A549 (cell line): ENCODE measurements around the gene CYP4V2. TPM values are rescaled to one million over a fixed set of nuclear protein-coding genes. Genes with fewer than 3 reads are reported as not detected.

Experiments used
- ATAC-seq, 2 experiments: fragments of 200-7000 bp in 1 of 2; fragments of >200 bp in 1 of 2; cut with Nextera tagmentation in 1 of 2; cut with Tn5 transposase in 1 of 2; 3 replicates each; pipeline versions ENCODE4 v1.8.0 to v1.9.1; 2018 to 2020; ENCODE audit warnings: mild to moderate bottlenecking in 1 of 2, moderate library complexity in 1 of 2
- CTCF ChIA-PET: fragments of 300-600 bp; sonication (Branson Sonifier 250); formaldehyde crosslinking; extraction: SDS; loops from one replicate; lab custom pipeline; 2021; ENCODE audit warnings: antibody characterized with exemption, inconsistent platforms; lab: Yijun Ruan, JAX
- POLR2A ChIA-PET: fragments of 350-600 bp; formaldehyde crosslinking; extraction: SDS; loops from one replicate; lab custom pipeline; 2021; ENCODE audit warnings: antibody characterized with exemption, inconsistent platforms; lab: Yijun Ruan, JAX
- DNase-seq, 2 experiments: peaks; one replicate each; pipeline versions ENCODE4 v3.0.0 to v3.0.0-alpha.2; 2011 to 2016; ENCODE audit warnings: low read depth in 1 of 2, low spot score in 1 of 2
- FAIRE-seq: peaks from 2 replicates; lab custom pipeline; 2011; peaks lifted over from hg19 to GRCh38; lab: Jason Lieb, UNC
- H3K27ac ChIP-seq, 2 experiments: fragments of >200 bp; sonication (Bioruptor Twin); formaldehyde crosslinking; 3 replicates each; pipeline ENCODE4 v1.5.1; 2016 to 2017
- H3K4me1 ChIP-seq: fragments of >200 bp; sonication (Bioruptor Twin); formaldehyde crosslinking; 3 replicates; pipeline ENCODE4 v1.6.1; 2016
- H3K4me2 ChIP-seq: fragments of >200 bp; sonication (Bioruptor Twin); formaldehyde crosslinking; 3 replicates; pipeline ENCODE4 v1.6.1; 2016
- H3K4me3 ChIP-seq: fragments of >200 bp; sonication (Bioruptor Twin); formaldehyde crosslinking; 3 replicates; pipeline ENCODE4 v1.5.1; 2016
- H3K9me3 ChIP-seq: fragments of >200 bp; sonication (Bioruptor Twin); formaldehyde crosslinking; 3 replicates; pipeline ENCODE4 v1.6.1; 2016
- BHLHE40 ChIP-seq: IDR thresholded peaks from 2 replicates; pipeline ENCODE4 v1.6.1; 2012; ENCODE audit warnings: low read depth, low read length, inconsistent platforms
- CBX8 ChIP-seq: fragments of 200-600 bp; sonication (generic); IDR thresholded peaks from 2 replicates; pipeline ENCODE4 v1.6.1; 2016
- E2F6 ChIP-seq: IDR thresholded peaks from 2 replicates; pipeline ENCODE4 v1.6.1; 2012; ENCODE audit warnings: low read depth, borderline replicate concordance
- FOSB ChIP-seq: fragments of 250-450 bp; sonication (Bioruptor Pico); IDR thresholded peaks from 2 replicates; pipeline ENCODE4 v1.5.0; 2020; ENCODE audit warnings: mild to moderate bottlenecking, moderate library complexity
- HES2 ChIP-seq: fragments of >200 bp; sonication (Bioruptor Twin); formaldehyde crosslinking; IDR thresholded peaks from 2 replicates; pipeline ENCODE4 v1.6.1; 2016
- HOXA7 ChIP-seq: fragments of 250-450 bp; sonication (Bioruptor Pico); IDR thresholded peaks from 2 replicates; pipeline ENCODE4 v1.5.0; 2020; ENCODE audit warnings: mild to moderate bottlenecking, moderate library complexity
- HOXB13 ChIP-seq: fragments of 250-450 bp; sonication (Bioruptor Pico); IDR thresholded peaks from 2 replicates; pipeline ENCODE4 v1.5.0; 2020; ENCODE audit warnings: low read depth, mild to moderate bottlenecking, moderate library complexity
- HOXB5 ChIP-seq: fragments of 250-450 bp; sonication (Bioruptor Pico); IDR thresholded peaks from 2 replicates; pipeline ENCODE4 v1.5.0; 2020; ENCODE audit warnings: mild to moderate bottlenecking, moderate library complexity
- JUN ChIP-seq, 2 experiments: fragments of >200 bp; sonication (Bioruptor Twin); formaldehyde crosslinking; IDR thresholded peaks; 2 replicates in 1 of 2; 3 replicates in 1 of 2; pipeline ENCODE4 v1.6.1; 2016 to 2017
- MAFK ChIP-seq: fragments of 450-650 bp; IDR thresholded peaks from 2 replicates; pipeline ENCODE4 v1.6.1; 2014; ENCODE audit not compliant: partially characterized antibody
- PHF8 ChIP-seq: fragments of 200-600 bp; sonication (generic); IDR thresholded peaks from 2 replicates; pipeline ENCODE4 v1.6.1; 2016; ENCODE audit warnings: low read depth, mild to moderate bottlenecking, antibody characterized with exemption, moderate library complexity, borderline replicate concordance
- POLR2A ChIP-seq: IDR thresholded peaks from 2 replicates; pipeline ENCODE4 v1.6.1; 2012; ENCODE audit warnings: mild to moderate bottlenecking, low read length
- POLR2AphosphoS2 ChIP-seq: conservative IDR thresholded peaks from 2 replicates; pipeline ENCODE4 v1.6.1; 2012; ENCODE audit warnings: low read length, improper control_type of control experiment, inconsistent platforms
- RARB ChIP-seq: fragments of 250-450 bp; sonication (Bioruptor Pico); IDR thresholded peaks from 2 replicates; pipeline ENCODE4 v1.8.0; 2021; ENCODE audit warnings: mild to moderate bottlenecking, moderate library complexity
- RFX5 ChIP-seq: fragments of 450-650 bp; IDR thresholded peaks from 2 replicates; pipeline ENCODE4 v1.7.1; 2014; ENCODE audit warnings: antibody characterized with exemption, mild to moderate bottlenecking, moderate library complexity
- RNF2 ChIP-seq: fragments of 200-600 bp; sonication (generic); IDR thresholded peaks from 2 replicates; pipeline ENCODE4 v1.6.1; 2016; ENCODE audit warnings: low read depth, mild to moderate bottlenecking, antibody characterized with exemption, moderate library complexity, borderline replicate concordance
- SMC3 ChIP-seq: fragments of >200 bp; sonication (Bioruptor Twin); formaldehyde crosslinking; IDR thresholded peaks from 3 replicates; pipeline ENCODE4 v1.6.1; 2018; ENCODE audit warnings: inconsistent platforms
- TP53 ChIP-seq: fragments of 250-450 bp; sonication (Bioruptor Pico); IDR thresholded peaks from 2 replicates; pipeline ENCODE4 v1.5.0; 2021; ENCODE audit warnings: mild to moderate bottlenecking, moderate library complexity
- ZC3H11A ChIP-seq: fragments of 450-650 bp; IDR thresholded peaks from 2 replicates; pipeline ENCODE4 v1.6.1; 2014; ENCODE audit warnings: antibody characterized with exemption, mild to moderate bottlenecking
- WGBS: methylation state at CpG from one replicate; pipeline ENCODE4 v1.1.6; 2017; ENCODE audit errors: missing lambda C conversion rate; 5-methylcytosine and 5-hydroxymethylcytosine counted together
- polyA plus RNA-seq, 4 experiments: library from polyadenylated mRNA; depleted of rRNA in 3 of 4; stranded (reverse); fragments of >200 nt; fragmentation: RNase III in 1 of 4; extraction: RNeasy Plus Mini Kit Qiagen cat#74134 plus additional on column Dnase treatment in 1 of 4; gene quantifications; 2 replicates in 3 of 4; 3 replicates in 1 of 4; pipeline ENCODE4 v1.2.3, GENCODE V29; 2011 to 2017
- TF ChIP-seq, protein P1 (sequence below): IDR thresholded peaks from 2 replicates; pipeline ENCODE4 v1.6.1; 2012
- TF ChIP-seq, protein P2 (sequence below): fragments of >200 bp; sonication (Bioruptor Twin); formaldehyde crosslinking; IDR thresholded peaks from 3 replicates; pipeline ENCODE4 v1.6.1; 2016

The CYP4V2 gene
- polyA plus RNA-seq, 2 of the 4 experiments (the other 2 are of a cell fraction): 3.0 to 5.0 TPM

DNA sequence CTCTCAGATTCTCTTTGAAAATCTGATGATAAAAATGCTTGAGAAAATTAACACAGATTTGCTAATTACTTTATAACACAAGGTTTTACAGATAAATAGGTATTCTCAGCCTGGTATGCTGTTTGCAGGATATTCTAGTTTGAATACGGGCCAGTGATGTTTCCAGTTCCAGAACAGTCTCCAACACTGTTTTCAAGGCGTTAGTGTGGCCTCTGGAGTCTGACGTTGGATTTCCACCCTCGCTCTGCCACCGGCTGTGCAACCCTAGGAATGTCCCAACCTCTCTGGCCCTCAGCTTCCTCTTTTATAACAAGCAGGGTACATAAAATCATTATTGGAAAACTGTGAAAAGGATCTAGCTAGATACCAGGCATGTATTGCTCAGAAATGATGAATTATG lies 23.8 kb upstream of the CYP4V2 start:
- Histone ChIP-seq H3K4me1 (no peaks in the 10 kb centered on the region), H3K9me3 (no peaks in the 10 kb centered on the region), H3K4me3 (no peak overlapping the region), H3K27ac (no peak overlapping the region), H3K4me2 (no peak overlapping the region)
- ATAC-seq (no peak), DNase-seq (no peak), FAIRE-seq (no peak)
- 79% methylated on average over 5 of the region's 5 CpGs for WGBS
- no peak for TF ChIP-seq TP53 (CRISPR knock-in tag)
- no peak for TF ChIP-seq RARB (CRISPR knock-in tag)
- TF ChIP-seq POLR2A: no peak
- no peak for TF ChIP-seq E2F6
- no peak for TF ChIP-seq CBX8
- no peak for TF ChIP-seq MAFK
- no peak for TF ChIP-seq ZC3H11A
- no peak for TF ChIP-seq HOXB13 (CRISPR knock-in tag)
- TF ChIP-seq, protein P1, sequence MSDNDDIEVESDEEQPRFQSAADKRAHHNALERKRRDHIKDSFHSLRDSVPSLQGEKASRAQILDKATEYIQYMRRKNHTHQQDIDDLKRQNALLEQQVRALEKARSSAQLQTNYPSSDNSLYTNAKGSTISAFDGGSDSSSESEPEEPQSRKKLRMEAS: no peak
- TF ChIP-seq BHLHE40: no peak
- TF ChIP-seq PHF8: no peak
- CTCF ChIA-PET: no interaction called here
- POLR2A ChIA-PET: no interaction called here

GRCh38 chr4:186168750-186169149 lies 22.6 kb upstream of the CYP4V2 start:
- Histone ChIP-seq H3K4me1 (no peaks in the 10 kb centered on the region), H3K4me2 (no peak overlapping the region), H3K27ac (no peak overlapping the region), H3K9me3 (no peaks in the 10 kb centered on the region), H3K4me3 (no peak overlapping the region)
- FAIRE-seq (no peak), ATAC-seq (no peak), DNase-seq (no peak)
- POLR2A ChIA-PET: no interaction called here
- WGBS: 89% methylated on average over 8 of the region's 9 CpGs
- TF ChIP-seq JUN (IDR thresholded peaks at IDR 0.05) (no peak), SMC3 (no peak), MAFK (no peak), HES2 (no peak), TP53 (CRISPR knock-in tag) (no peak), HOXB5 (CRISPR knock-in tag) (no peak), RFX5 (no peak), FOSB (no peak), POLR2AphosphoS2 (no peak), HOXA7 (CRISPR knock-in tag) (no peak)
- TF ChIP-seq, protein P2, sequence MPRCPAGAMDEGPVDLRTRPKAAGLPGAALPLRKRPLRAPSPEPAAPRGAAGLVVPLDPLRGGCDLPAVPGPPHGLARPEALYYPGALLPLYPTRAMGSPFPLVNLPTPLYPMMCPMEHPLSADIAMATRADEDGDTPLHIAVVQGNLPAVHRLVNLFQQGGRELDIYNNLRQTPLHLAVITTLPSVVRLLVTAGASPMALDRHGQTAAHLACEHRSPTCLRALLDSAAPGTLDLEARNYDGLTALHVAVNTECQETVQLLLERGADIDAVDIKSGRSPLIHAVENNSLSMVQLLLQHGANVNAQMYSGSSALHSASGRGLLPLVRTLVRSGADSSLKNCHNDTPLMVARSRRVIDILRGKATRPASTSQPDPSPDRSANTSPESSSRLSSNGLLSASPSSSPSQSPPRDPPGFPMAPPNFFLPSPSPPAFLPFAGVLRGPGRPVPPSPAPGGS: no peak
- CTCF ChIA-PET: interaction anchor here (0.9 kb wide), 1 partner anchor 8 kb away, joined by 3 read pairs; no protein-coding TSS in a partner anchor

- CTCF ChIA-PET: interaction anchor here (0.9 kb wide), 1 partner anchor 9 kb away, joined by 3 read pairs; no protein-coding TSS in a partner anchor
- Histone ChIP-seq H3K9me3 (no peaks in the 10 kb centered on the region), H3K27ac (no peak overlapping the region), H3K4me2 (no peak overlapping the region), H3K4me1 (no peaks in the 10 kb centered on the region), H3K4me3 (no peak overlapping the region)
- ATAC-seq: no peak
- FAIRE-seq: no peak
- POLR2A ChIA-PET: no interaction called here
- TF ChIP-seq TP53 (CRISPR knock-in tag): no peak
- TF ChIP-seq HOXA7 (CRISPR knock-in tag): no peak
- TF ChIP-seq RNF2: no peak
- no peak for DNase-seq
- WGBS: 78% methylated on average over 16 of the region's 18 CpGs
Measured at GRCh38 chr4:186169333-186169944, 21.9 kb upstream of the CYP4V2 start.
